Measurements from ENCODE around the gene MAP3K1.

MAP3K1 gene

GRCh38 chr5:56849671-56850070 lies 34.3 kb downstream of the MAP3K1 start:
- DNase-seq, result no peak

- DNase-seq, result no peak
These were observed 35.1 kb downstream of the MAP3K1 start for GRCh38 chr5:56850423-56850822.

GRCh38 chr5:56851258-56851941 lies 36.1 kb downstream of the MAP3K1 start:
- no peak for DNase-seq

- DNase-seq, result no peak
These were observed 37.1 kb downstream of the MAP3K1 start for GRCh38 chr5:56852228-56853000.

GRCh38 chr5:56853698-56854097 lies 38.3 kb downstream of the MAP3K1 start:
- no peak for DNase-seq

GRCh38 chr5:56854920-56855319 lies 39.6 kb downstream of the MAP3K1 start:
- DNase-seq, result no peak

- DNase-seq, result no peak
These were observed 41.3 kb downstream of the MAP3K1 start for GRCh38 chr5:56856541-56857178.

- no peak for DNase-seq
These were observed 43.6 kb downstream of the MAP3K1 start for GRCh38 chr5:56858777-56859442.

- DNase-seq, result no peak
These were observed 46.6 kb downstream of the MAP3K1 start for GRCh38 chr5:56861893-56862485.

- DNase-seq, result no peak
These were observed 47.6 kb downstream of the MAP3K1 start for GRCh38 chr5:56862909-56863308.

- DNase-seq, result no peak
These were observed 56.4 kb downstream of the MAP3K1 start for GRCh38 chr5:56871777-56872176.

GRCh38 chr5:56873056-56873455 lies 57.7 kb downstream of the MAP3K1 start:
- DNase-seq, result no peak

- no peak for DNase-seq
These were observed 61.0 kb downstream of the MAP3K1 start for GRCh38 chr5:56876327-56876726.

- DNase-seq, result no peak
These were observed 66.2 kb downstream of the MAP3K1 start for GRCh38 chr5:56881571-56881970.

GRCh38 chr5:56893251-56893951 lies 78.1 kb downstream of the MAP3K1 start:
- no peak for DNase-seq

GRCh38 chr5:56896763-56897162 lies 81.4 kb downstream of the MAP3K1 start:
- DNase-seq, result no peak

GRCh38 chr5:56898213-56898612 lies 82.9 kb downstream of the MAP3K1 start:
- no peak for DNase-seq

GRCh38 chr5:56900395-56900794 lies 85.0 kb downstream of the MAP3K1 start:
- no peak for DNase-seq

GRCh38 chr5:56900858-56901578 lies 85.7 kb downstream of the MAP3K1 start:
- DNase-seq, result peak; percentile 9 to 47

GRCh38 chr5:56908942-56909293 lies 93.6 kb downstream of the MAP3K1 start:
- DNase-seq, result peak in 1 of 2 donors; percentile 14
